B cell (primary cell): ENCODE measurements around the gene BTBD6. TPM values are rescaled to one million over a fixed set of nuclear protein-coding genes. Genes with fewer than 3 reads are reported as not detected.

Experiments
- ATAC-seq: fragments of 200-7000 bp; cut with Tn5 transposase; one replicate; pipeline ENCODE4 v1.10.0; 2021; ENCODE audit warnings: low read depth, mild to moderate bottlenecking, moderate number of reproducible peaks, moderate library complexity
- CTCF ChIA-PET: fragments of 350-600 bp; sonication (Branson Sonifier 250); formaldehyde crosslinking; loops from one replicate; lab custom pipeline; 2021; ENCODE audit warnings: antibody characterized with exemption, inconsistent platforms; lab: Charles Lee
- POLR2A ChIA-PET: fragments of 350-600 bp; sonication (Branson Sonifier 250); formaldehyde crosslinking; loops from one replicate; lab custom pipeline; 2021; ENCODE audit warnings: antibody characterized with exemption; lab: Charles Lee
- DNase-seq: peaks from one replicate; pipeline ENCODE4 v3.0.0; 2013
- H2AFZ ChIP-seq: 2 replicates; pipeline ENCODE4 v1.6.1; 2012; ENCODE audit warnings: mild to moderate bottlenecking, low read depth, low read length; ENCODE audit not compliant: insufficient read depth, poor library complexity, severe bottlenecking
- H3K27ac ChIP-seq, 2 donors: 1 replicate in 1 of 2; 2 replicates in 1 of 2; pipeline ENCODE4 v1.5.1; 2012 to 2013; ENCODE audit warnings: low read length in 2 of 2, mild to moderate bottlenecking in 2 of 2, moderate library complexity in 1 of 2
- H3K27me3 ChIP-seq, 4 experiments: fragments of 200-600 bp in 1 of 4; sonication (generic) in 1 of 4; replicated peaks in 1 of 4; 1 replicate in 2 of 4; 2 replicates in 2 of 4; pipeline versions ENCODE4 v1.6.1 to v1.7.0; 2013 to 2016; ENCODE audit warnings: low read length in 3 of 4, mild to moderate bottlenecking in 2 of 4, mixed read lengths in 1 of 4, moderate library complexity in 1 of 4; ENCODE audit not compliant: insufficient read depth in 4 of 4, control insufficient read depth in 3 of 4; ENCODE audit errors: control extremely low read depth in 1 of 4
- H3K36me3 ChIP-seq, 2 experiments: replicated peaks in 1 of 2; 1 replicate in 1 of 2; 2 replicates in 1 of 2; pipeline versions ENCODE4 v1.6.1 to v1.7.1; 2013; ENCODE audit warnings: low read length in 1 of 2; ENCODE audit not compliant: insufficient read depth in 2 of 2, control insufficient read depth in 1 of 2; ENCODE audit errors: control extremely low read depth in 1 of 2, extremely low read depth in 1 of 2
- H3K4me1 ChIP-seq, 2 donors: fragments of 200-600 bp in 1 of 2; sonication (generic) in 1 of 2; 1 replicate in 1 of 2; 2 replicates in 1 of 2; pipeline versions ENCODE4 v1.5.1 to v1.6.1; 2013 to 2017; ENCODE audit warnings: low read length in 2 of 2; ENCODE audit not compliant: control insufficient read depth in 2 of 2, insufficient read depth in 2 of 2
- H3K4me2 ChIP-seq: replicated peaks from 2 replicates; pipeline ENCODE3; 2012; ENCODE audit warnings: mild to moderate bottlenecking, low read depth, low read length; ENCODE audit not compliant: poor library complexity, severe bottlenecking
- H3K4me3 ChIP-seq, 5 experiments: fragments of 200-600 bp in 1 of 5; sonication (generic) in 1 of 5; 1 replicate in 3 of 5; 2 replicates in 2 of 5; pipeline versions ENCODE4 v1.5.1 to v1.7.0; 2011 to 2016; ENCODE audit warnings: low read length in 4 of 5, mild to moderate bottlenecking in 4 of 5, low read depth in 2 of 5, control low read depth in 1 of 5, moderate library complexity in 1 of 5; ENCODE audit not compliant: insufficient read depth in 1 of 5; ENCODE audit errors: control extremely low read depth in 1 of 5, extremely low read depth in 1 of 5
- H3K79me2 ChIP-seq: fragments of 200-600 bp; sonication (generic); one replicate; pipeline ENCODE4 v1.6.0; 2016; ENCODE audit warnings: low read length; ENCODE audit not compliant: control insufficient read depth, insufficient read depth
- H3K9ac ChIP-seq: fragments of 200-600 bp; sonication (generic); 2 replicates; pipeline ENCODE4 v1.6.1; 2017; ENCODE audit warnings: mild to moderate bottlenecking, low read length, moderate library complexity
- H3K9me3 ChIP-seq, 3 donors: one replicate each; pipeline versions ENCODE4 v1.6.1 to v1.7.1; 2013; ENCODE audit warnings: low read length in 2 of 3; ENCODE audit not compliant: control insufficient read depth in 2 of 3, insufficient read depth in 1 of 3; ENCODE audit errors: control extremely low read depth in 1 of 3
- H4K20me1 ChIP-seq: 2 replicates; pipeline ENCODE4 v1.6.0; 2012; ENCODE audit warnings: mild to moderate bottlenecking, low read length; ENCODE audit not compliant: insufficient read depth, control insufficient read depth, poor library complexity, severe bottlenecking
- H3K27ac Mint-ChIP-seq: one replicate; pipeline ENCODE4 v1.8.0; 2021; ENCODE audit warnings: mixed read lengths
- H3K27me3 Mint-ChIP-seq: one replicate; pipeline ENCODE4 v1.8.0; 2021; ENCODE audit warnings: mixed read lengths
- H3K4me1 Mint-ChIP-seq: one replicate; pipeline ENCODE4 v1.8.0; 2021; ENCODE audit warnings: mixed read lengths
- H3K4me3 Mint-ChIP-seq: one replicate; pipeline ENCODE4 v1.8.0; 2021; ENCODE audit warnings: mixed read lengths
- H3K9me3 Mint-ChIP-seq: one replicate; pipeline ENCODE4 v1.8.0; 2022; ENCODE audit warnings: mixed read lengths; ENCODE audit not compliant: insufficient read depth
- CTCF ChIP-seq: fragments of 200-600 bp; IDR thresholded peaks from one replicate; pipeline ENCODE4 v1.8.0; 2022; ENCODE audit warnings: antibody characterized with exemption, mild to moderate bottlenecking
- EZH2 ChIP-seq: IDR thresholded peaks from 2 replicates; pipeline ENCODE4 v1.6.1; 2012; ENCODE audit warnings: borderline replicate concordance, low read depth, mild to moderate bottlenecking, moderate library complexity, low read length; ENCODE audit not compliant: insufficient read depth, poor library complexity, severe bottlenecking
- WGBS: methylation state at CpG from one replicate; pipeline ENCODE4 v1.1.5; 2013; ENCODE audit warnings: missing lambda C conversion rate; ENCODE audit not compliant: insufficient coverage; 5-methylcytosine and 5-hydroxymethylcytosine counted together
- intact Hi-C: fragments of 100-400 bp; cut with micrococcal nuclease; formaldehyde crosslinking; loops from one replicate; pipeline ENCODE4 v1.10.0; 2022
- polyA plus RNA-seq: library from polyadenylated mRNA; depleted of rRNA; stranded (reverse); fragments of >200 nt; gene quantifications from 2 replicates; pipeline ENCODE4 v1.2.3, GENCODE V29; 2012
- total RNA-seq, 2 donors: library from RNA; stranded (reverse); fragments of 120-200 nt in 1 of 2; gene quantifications; 1 replicate in 1 of 2; 2 replicates in 1 of 2; pipeline versions ENCODE4 v1.2.3 to v1.2.4, GENCODE V29; 2013 to 2022

Gene BTBD6
- total and polyA plus RNA-seq, 2 donors (not counting 1 experiment from before 2014, with no cell fraction given): 33.4 to 36.1 TPM

- H3K4me3 ChIP-seq: no peak overlapping the region
- no peak overlapping the region for H3K4me2 ChIP-seq
- ChIA-PET CTCF (no interaction called here), POLR2A (no interaction called here)
- Mint-ChIP-seq H3K4me1 (peaks cover 17% of the 10 kb centered on the region), H3K27me3 (no peaks in the 10 kb centered on the region), H3K27ac (no peak overlapping the region), H3K4me3 (no peak overlapping the region), H3K9me3 (no peaks in the 10 kb centered on the region)
- H3K9ac ChIP-seq: no peak overlapping the region
- peaks cover 67% of the 10 kb centered on the region for H3K79me2 ChIP-seq
- peaks cover 84% of the 10 kb centered on the region for H4K20me1 ChIP-seq
- H3K4me1 ChIP-seq: peaks cover 9 to 15% of the 10 kb centered on the region in 2 donors
- H3K27ac ChIP-seq: no peak overlapping the region
- peaks cover 0 to 8% of the 10 kb centered on the region in 2 experiments for H3K36me3 ChIP-seq
- TF ChIP-seq CTCF: no peak
- no peak overlapping the region for H2AFZ ChIP-seq
- H3K27me3 ChIP-seq: no peaks in the 10 kb centered on the region
- intact Hi-C loops: loop anchor here (5.0 kb wide), 1 partner anchor 188 kb away; no protein-coding TSS in a partner anchor
- DNase-seq: no peak
- no peaks in the 10 kb centered on the region for H3K9me3 ChIP-seq
- 88% methylated on average over 15 of the region's 18 CpGs for WGBS
- no peak for ATAC-seq
Measured at GRCh38 chr14:105279642-105280361, 31.5 kb downstream of the BTBD6 start.

DNA sequence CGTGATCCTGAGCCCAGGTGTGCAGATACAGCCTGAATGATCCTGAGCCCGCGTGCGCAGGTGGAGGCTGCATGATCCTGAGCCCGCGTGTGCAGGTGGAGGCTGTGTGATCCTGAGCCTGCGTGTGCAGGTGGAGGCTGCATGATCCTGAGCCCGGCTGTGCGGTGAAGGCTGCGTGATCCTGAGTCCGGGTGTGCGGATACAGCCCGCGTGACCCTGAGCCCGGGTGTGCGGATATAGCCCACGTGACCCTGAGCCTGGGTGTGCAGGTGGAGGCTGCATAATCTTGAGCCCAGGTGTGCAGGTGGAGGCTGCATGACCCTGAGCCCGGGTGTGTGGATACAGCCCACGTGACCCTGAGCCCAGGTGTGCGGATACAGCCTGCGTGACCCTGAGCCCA, 32.2 kb downstream of the BTBD6 start:
- no peak for DNase-seq
- ATAC-seq: no peak
- H3K4me3 Mint-ChIP-seq: no peak overlapping the region
- Histone ChIP-seq H3K4me1 (peaks cover 9 to 15% of the 10 kb centered on the region in 2 donors), H3K4me3 (no peak overlapping the region), H2AFZ (no peak overlapping the region), H3K79me2 (peaks cover 62% of the 10 kb centered on the region), H3K27ac (no peak overlapping the region), H4K20me1 (peaks cover 83% of the 10 kb centered on the region), H3K4me2 (no peak overlapping the region), H3K9ac (no peak overlapping the region), H3K27me3 (no peaks in the 10 kb centered on the region), H3K9me3 (no peaks in the 10 kb centered on the region), H3K36me3 (peaks cover 0 to 8% of the 10 kb centered on the region in 2 experiments)
- H3K9me3 Mint-ChIP-seq: no peaks in the 10 kb centered on the region
- TF ChIP-seq CTCF: no peak
- no peak for TF ChIP-seq EZH2
- peaks cover 17% of the 10 kb centered on the region for H3K4me1 Mint-ChIP-seq
- H3K27ac Mint-ChIP-seq: no peak overlapping the region
- ChIA-PET POLR2A (no interaction called here), CTCF (no interaction called here)
- intact Hi-C loops: loop anchor here (5.0 kb wide), 1 partner anchor 188 kb away; no protein-coding TSS in a partner anchor
- no peaks in the 10 kb centered on the region for H3K27me3 Mint-ChIP-seq
- WGBS: 94% methylated on average over 21 of the region's 21 CpGs
